CD4-positive, alpha-beta T cell (primary cell): ENCODE measurements around the gene CC2D2A. TPM values are rescaled to one million over a fixed set of nuclear protein-coding genes. Genes with fewer than 3 reads are reported as not detected.

Source experiments
- ATAC-seq: fragments of 200-7000 bp; cut with Tn5 transposase; one replicate; pipeline ENCODE4 v1.10.0; 2022; ENCODE audit warnings: mild to moderate bottlenecking; ENCODE audit not compliant: poor library complexity
- CTCF ChIA-PET: fragments of 350-600 bp; sonication (Branson Sonifier 250); formaldehyde crosslinking; loops from one replicate; lab custom pipeline; 2021; ENCODE audit warnings: antibody characterized with exemption, inconsistent platforms; lab: Charles Lee
- POLR2A ChIA-PET: fragments of 350-600 bp; sonication (Branson Sonifier 250); formaldehyde crosslinking; loops from one replicate; lab custom pipeline; 2021; ENCODE audit warnings: antibody characterized with exemption, inconsistent platforms; lab: Charles Lee
- DNase-seq, 14 experiments: peaks; one replicate each; pipeline ENCODE4 v3.0.0-alpha.2; 2013 to 2020; ENCODE audit warnings: mixed read lengths in 2 of 14
- H3K27ac ChIP-seq, 2 donors: one replicate each; pipeline versions ENCODE4 v1.5.1 to v1.7.0; 2013; ENCODE audit warnings: low read length in 2 of 2, low read depth in 1 of 2, mild to moderate bottlenecking in 1 of 2
- H3K27me3 ChIP-seq, 2 experiments: 1 replicate in 1 of 2; 2 replicates in 1 of 2; pipeline versions ENCODE4 v1.6.1 to v1.7.0; 2013; ENCODE audit warnings: low read length in 2 of 2, control low read depth in 1 of 2, mild to moderate bottlenecking in 1 of 2, moderate library complexity in 1 of 2; ENCODE audit not compliant: insufficient read depth in 2 of 2, control insufficient read depth in 1 of 2
- H3K36me3 ChIP-seq: one replicate; pipeline ENCODE4 v1.6.1; 2013; ENCODE audit warnings: low read length, control low read depth; ENCODE audit not compliant: insufficient read depth
- H3K4me1 ChIP-seq: one replicate; pipeline ENCODE4 v1.6.1; 2013; ENCODE audit warnings: low read length, control low read depth; ENCODE audit not compliant: insufficient read depth
- H3K4me3 ChIP-seq: one replicate; pipeline ENCODE4 v1.5.1; 2013; ENCODE audit warnings: mild to moderate bottlenecking, low read length, moderate library complexity
- H3K9me3 ChIP-seq, 2 experiments: 1 replicate in 1 of 2; 2 replicates in 1 of 2; pipeline versions ENCODE4 v1.6.1 to v1.7.0; 2013; ENCODE audit warnings: low read length in 2 of 2, mild to moderate bottlenecking in 2 of 2, control low read depth in 1 of 2, moderate library complexity in 1 of 2; ENCODE audit not compliant: control insufficient read depth in 1 of 2, insufficient read depth in 1 of 2
- H3K27ac Mint-ChIP-seq: one replicate; pipeline ENCODE4 v1.8.0; 2020; ENCODE audit warnings: mixed read lengths
- H3K27me3 Mint-ChIP-seq: one replicate; pipeline ENCODE4 v1.8.0; 2021; ENCODE audit warnings: mixed read lengths
- H3K36me3 Mint-ChIP-seq: one replicate; pipeline ENCODE4 v1.8.0; 2021; ENCODE audit warnings: low read depth, mixed read lengths
- H3K4me1 Mint-ChIP-seq: one replicate; pipeline ENCODE4 v1.8.0; 2021; ENCODE audit warnings: low read depth, mixed read lengths
- H3K4me3 Mint-ChIP-seq: one replicate; pipeline ENCODE4 v1.8.0; 2020; ENCODE audit warnings: mild to moderate bottlenecking, mixed read lengths
- H3K9me3 Mint-ChIP-seq: one replicate; pipeline ENCODE4 v1.8.0; 2020; ENCODE audit warnings: mixed read lengths
- CTCF ChIP-seq: fragments of 200-600 bp; IDR thresholded peaks from one replicate; pipeline ENCODE4 v1.8.0; 2022; ENCODE audit warnings: antibody characterized with exemption, mild to moderate bottlenecking
- intact Hi-C, 2 experiments: fragments of 100-400 bp; cut with DNase I in 1 of 2; cut with micrococcal nuclease in 1 of 2; formaldehyde crosslinking; loops; one replicate each; pipeline versions ENCODE4 v1.15.1 to v1.9.0; 2023 to 2025; cut with DNase I, micrococcal nuclease
- total RNA-seq, 174 experiments: library from RNA in 2 of 174; stranded (reverse) in 2 of 174; gene quantifications; one replicate each; pipeline ENCODE4 v1.2.3 and lab custom pipeline; 2021 to 2026

Gene CC2D2A
- total RNA-seq, 2 experiments from 2014 or later = not detected

GRCh38 chr4:15482842-15483241 lies 13.2 kb downstream of the CC2D2A start:
- no peak overlapping the region for H3K27ac ChIP-seq
- intact Hi-C loops = no loop called here
- H3K4me3 Mint-ChIP-seq = no peak overlapping the region
- ChIA-PET CTCF (no interaction called here), POLR2A (no interaction called here)
- no peaks in the 10 kb centered on the region for H3K4me1 Mint-ChIP-seq
- no peaks in the 10 kb centered on the region for H3K36me3 ChIP-seq
- peaks cover 9% of the 10 kb centered on the region for H3K9me3 Mint-ChIP-seq
- peaks cover 0 to under 1% of the 10 kb centered on the region in 2 experiments for H3K9me3 ChIP-seq
- H3K36me3 Mint-ChIP-seq = no peaks in the 10 kb centered on the region
- no peaks in the 10 kb centered on the region for H3K4me1 ChIP-seq
- H3K27ac Mint-ChIP-seq = no peak overlapping the region
- no peak for TF ChIP-seq CTCF
- H3K4me3 ChIP-seq = no peak overlapping the region
- DNase-seq = no peak
- no peaks in the 10 kb centered on the region for H3K27me3 ChIP-seq
- ATAC-seq = no peak
- H3K27me3 Mint-ChIP-seq = no peaks in the 10 kb centered on the region

DNA sequence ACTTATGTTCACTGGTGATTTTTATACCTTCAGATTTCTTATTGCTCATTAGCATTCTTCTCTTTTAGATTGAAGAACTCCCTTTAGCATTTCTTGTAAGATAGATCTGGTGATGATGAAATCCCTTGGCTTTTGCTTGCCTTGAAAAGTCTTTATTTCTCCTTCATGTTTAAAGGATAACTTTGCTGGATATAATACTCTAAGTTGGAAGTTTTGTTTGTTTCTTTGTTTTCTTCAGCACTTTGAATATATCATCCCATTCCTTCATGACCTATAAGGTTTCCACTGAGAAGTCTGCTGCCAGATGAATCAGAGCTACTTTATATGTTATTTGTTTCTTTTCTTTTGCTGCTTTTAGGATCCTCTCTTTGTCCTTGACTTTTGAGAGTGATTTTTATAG lies 18.5 kb downstream of the CC2D2A start:
- Mint-ChIP-seq H3K4me1 (no peaks in the 10 kb centered on the region), H3K36me3 (peaks cover 23% of the 10 kb centered on the region), H3K27me3 (no peaks in the 10 kb centered on the region), H3K4me3 (no peak overlapping the region), H3K27ac (no peak overlapping the region), H3K9me3 (peaks cover 27% of the 10 kb centered on the region)
- POLR2A ChIA-PET = no interaction called here
- H3K9me3 ChIP-seq = peaks cover 4 to 15% of the 10 kb centered on the region in 2 experiments
- no peak overlapping the region for H3K4me3 ChIP-seq
- H3K27ac ChIP-seq = no peak overlapping the region
- ATAC-seq = no peak
- H3K36me3 ChIP-seq = no peaks in the 10 kb centered on the region
- no peak for DNase-seq
- CTCF ChIA-PET = interaction anchor here (1.3 kb wide), 1 partner anchor 11 kb away, joined by 3 read pairs; no protein-coding TSS in a partner anchor
- no peaks in the 10 kb centered on the region for H3K27me3 ChIP-seq
- H3K4me1 ChIP-seq = no peaks in the 10 kb centered on the region
- intact Hi-C loops = no loop called here
- no peak for TF ChIP-seq CTCF

GRCh38 chr4:15488658-15489470 lies 19.2 kb downstream of the CC2D2A start:
- intact Hi-C loops = no loop called here
- ChIA-PET POLR2A (no interaction called here), CTCF (interaction anchor here (1.3 kb wide), 1 partner anchor 11 kb away, joined by 3 read pairs; no protein-coding TSS in a partner anchor)
- Mint-ChIP-seq H3K9me3 (peaks cover 25% of the 10 kb centered on the region), H3K4me3 (no peak overlapping the region), H3K4me1 (no peaks in the 10 kb centered on the region), H3K27ac (no peak overlapping the region), H3K27me3 (no peaks in the 10 kb centered on the region), H3K36me3 (peaks cover 23% of the 10 kb centered on the region)
- Histone ChIP-seq H3K27me3 (no peaks in the 10 kb centered on the region), H3K4me3 (no peak overlapping the region), H3K36me3 (no peaks in the 10 kb centered on the region), H3K9me3 (peaks cover 4 to 15% of the 10 kb centered on the region in 2 experiments), H3K27ac (no peak overlapping the region), H3K4me1 (no peaks in the 10 kb centered on the region)
- ATAC-seq = no peak
- no peak for TF ChIP-seq CTCF
- no peak for DNase-seq
